H1 (cell line): ENCODE data around the gene CEL. TPM values are rescaled to one million over a fixed set of nuclear protein-coding genes. Genes with fewer than 3 reads are reported as not detected.
A peak's percentile ranks its signal among the peaks of the same experiment; 100 is the strongest.

Source experiments
- CTCF ChIA-PET: fragments of 300-600 bp; sonication (Branson Sonifier 250); formaldehyde crosslinking; loops from one replicate; lab custom pipeline; 2021; ENCODE audit not compliant: partially characterized antibody; lab: Charles Lee
- POLR2A ChIA-PET: fragments of 300-600 bp; sonication (Branson Sonifier 250); formaldehyde crosslinking; loops from one replicate; lab custom pipeline; 2021; ENCODE audit warnings: inconsistent platforms; ENCODE audit not compliant: partially characterized antibody; lab: Charles Lee
- DNase-seq, 2 experiments: peaks; one replicate each; pipeline versions ENCODE4 v3.0.0 to v3.0.0-alpha.2; 2010 to 2022; ENCODE audit warnings: low spot score in 2 of 2, low read depth in 1 of 2, mixed read lengths in 1 of 2
- FAIRE-seq: peaks from 2 replicates; lab custom pipeline; 2011; peaks lifted over from hg19 to GRCh38; lab: Jason Lieb, UNC
- H2AFZ ChIP-seq: 2 replicates; pipeline ENCODE4 v1.8.1; 2012; ENCODE audit warnings: low read length, inconsistent platforms
- H2AK5ac ChIP-seq: 2 replicates; pipeline ENCODE4 v1.6.1; 2013; ENCODE audit warnings: low read depth, low read length
- H2BK120ac ChIP-seq: replicated peaks from 2 replicates; pipeline ENCODE3; 2013; ENCODE audit warnings: low read depth, low read length, inconsistent platforms
- H2BK12ac ChIP-seq: 2 replicates; pipeline ENCODE4 v1.6.1; 2013; ENCODE audit warnings: low read depth, low read length
- H2BK15ac ChIP-seq: 2 replicates; pipeline ENCODE4 v1.6.1; 2013; ENCODE audit warnings: low read length
- H2BK20ac ChIP-seq: 2 replicates; pipeline ENCODE4 v1.6.1; 2013; ENCODE audit warnings: low read length
- H2BK5ac ChIP-seq: 2 replicates; pipeline ENCODE4 v1.6.1; 2013; ENCODE audit warnings: low read depth, low read length
- H3K14ac ChIP-seq: 2 replicates; pipeline ENCODE4 v1.6.1; 2013; ENCODE audit warnings: inconsistent platforms; ENCODE audit not compliant: insufficient read length
- H3K18ac ChIP-seq: 2 replicates; pipeline ENCODE4 v1.6.1; 2013; ENCODE audit warnings: low read length; ENCODE audit errors: extremely low read depth
- H3K23ac ChIP-seq: 2 replicates; pipeline ENCODE4 v1.6.1; 2013; ENCODE audit warnings: inconsistent platforms; ENCODE audit not compliant: insufficient read length
- H3K23me2 ChIP-seq: 2 replicates; pipeline ENCODE4 v1.6.1; 2013; ENCODE audit warnings: low read depth, low read length
- H3K27ac ChIP-seq: 2 replicates; pipeline ENCODE4 v1.6.1; 2011; ENCODE audit warnings: low read depth, low read length, inconsistent platforms
- H3K27me3 ChIP-seq, 4 experiments: replicated peaks in 1 of 4; 1 replicate in 1 of 4; 2 replicates in 3 of 4; pipeline versions ENCODE4 v1.6.1 to v1.8.1; 2011 to 2013; ENCODE audit warnings: low read length in 3 of 4, mild to moderate bottlenecking in 3 of 4, inconsistent platforms in 2 of 4, mixed read lengths in 2 of 4, moderate library complexity in 1 of 4; ENCODE audit not compliant: control insufficient read depth in 3 of 4, insufficient read depth in 3 of 4; ENCODE audit errors: extremely low read depth in 1 of 4
- H3K36me3 ChIP-seq, 4 experiments: 2 replicates each; pipeline versions ENCODE4 v1.6.1 to v1.8.1; 2011 to 2013; ENCODE audit warnings: mild to moderate bottlenecking in 4 of 4, low read length in 3 of 4, moderate library complexity in 2 of 4, control low read depth in 1 of 4, inconsistent platforms in 1 of 4; ENCODE audit not compliant: insufficient read depth in 4 of 4, control insufficient read depth in 2 of 4
- H3K4ac ChIP-seq: replicated peaks from 2 replicates; pipeline ENCODE3; 2013; ENCODE audit warnings: low read length, low read depth, mixed read lengths, inconsistent platforms; ENCODE audit not compliant: insufficient read length
- H3K4me1 ChIP-seq, 4 experiments: replicated peaks in 1 of 4; 1 replicate in 1 of 4; 2 replicates in 3 of 4; pipeline versions ENCODE4 v1.6.1 to v1.8.1; 2011 to 2013; ENCODE audit warnings: low read length in 3 of 4, inconsistent platforms in 2 of 4, mixed read lengths in 1 of 4; ENCODE audit not compliant: insufficient read depth in 4 of 4, control insufficient read depth in 3 of 4
- H3K4me2 ChIP-seq, 2 experiments: 2 replicates each; pipeline versions ENCODE4 v1.6.1 to v1.8.1; 2011 to 2013; ENCODE audit warnings: low read depth in 2 of 2, low read length in 2 of 2, control low read depth in 1 of 2, inconsistent platforms in 1 of 2, mild to moderate bottlenecking in 1 of 2; ENCODE audit not compliant: insufficient read depth in 1 of 2
- H3K4me3 ChIP-seq, 4 experiments: fragments of 200-600, 300-600 bp in 1 of 4; sonication (generic), shearing (Covaris generic), sonication (Bioruptor Twin) in 1 of 4; 2 replicates each; pipeline versions ENCODE4 v1.5.1 to v1.8.1; 2011 to 2016; ENCODE audit warnings: low read length in 4 of 4, low read depth in 3 of 4, control low read depth in 2 of 4, inconsistent platforms in 2 of 4, mild to moderate bottlenecking in 2 of 4, mixed read lengths in 1 of 4, moderate library complexity in 1 of 4; ENCODE audit not compliant: insufficient read depth in 2 of 4; ENCODE audit errors: extremely low read depth in 1 of 4
- H3K56ac ChIP-seq: replicated peaks from 2 replicates; pipeline ENCODE3; 2013; ENCODE audit warnings: low read depth, mild to moderate bottlenecking, mixed read lengths, low read length, inconsistent platforms; ENCODE audit not compliant: insufficient read length
- H3K79me1 ChIP-seq: 2 replicates; pipeline ENCODE4 v1.6.1; 2013; ENCODE audit warnings: low read depth, low read length, control low read depth
- H3K79me2 ChIP-seq, 2 experiments: 2 replicates each; pipeline versions ENCODE4 v1.6.1 to v1.8.1; 2012 to 2013; ENCODE audit warnings: low read length in 2 of 2, mild to moderate bottlenecking in 2 of 2, inconsistent platforms in 1 of 2; ENCODE audit not compliant: insufficient read depth in 2 of 2, control insufficient read depth in 1 of 2
- H3K9ac ChIP-seq, 4 experiments: replicated peaks in 1 of 4; 1 replicate in 1 of 4; 2 replicates in 3 of 4; pipeline versions ENCODE4 v1.6.1 to v1.8.1; 2011 to 2013; ENCODE audit warnings: low read depth in 3 of 4, low read length in 3 of 4, control low read depth in 2 of 4, mild to moderate bottlenecking in 2 of 4, moderate library complexity in 2 of 4, inconsistent platforms in 1 of 4; ENCODE audit errors: extremely low read depth in 1 of 4
- H3K9me3 ChIP-seq, 2 experiments: 2 replicates each; pipeline versions ENCODE4 v1.6.1 to v1.8.1; 2012 to 2013; ENCODE audit warnings: mild to moderate bottlenecking in 2 of 2, moderate library complexity in 2 of 2, control low read depth in 1 of 2, inconsistent platforms in 1 of 2, low read depth in 1 of 2, low read length in 1 of 2, mixed read lengths in 1 of 2; ENCODE audit not compliant: insufficient read depth in 2 of 2
- H4K20me1 ChIP-seq, 2 experiments: replicated peaks in 1 of 2; 2 replicates each; pipeline versions ENCODE3 to v1.8.1; 2011 to 2013; ENCODE audit warnings: inconsistent platforms in 2 of 2, low read length in 2 of 2, mild to moderate bottlenecking in 1 of 2; ENCODE audit not compliant: insufficient read depth in 2 of 2, control insufficient read depth in 1 of 2
- H4K5ac ChIP-seq: 2 replicates; pipeline ENCODE4 v1.6.1; 2013; ENCODE audit warnings: low read length, low read depth, mixed read lengths, inconsistent platforms; ENCODE audit not compliant: insufficient read length
- H4K8ac ChIP-seq: 2 replicates; pipeline ENCODE4 v1.8.0; 2013; ENCODE audit warnings: mild to moderate bottlenecking, moderate library complexity, low read length, inconsistent platforms; ENCODE audit not compliant: insufficient read depth; ENCODE audit errors: extremely low read depth
- H4K91ac ChIP-seq: replicated peaks from 2 replicates; pipeline ENCODE3; 2013; ENCODE audit warnings: low read length, mixed read lengths, inconsistent platforms; ENCODE audit not compliant: insufficient read length
- EP300 ChIP-seq, 2 experiments: IDR thresholded peaks; 1 replicate in 1 of 2; 2 replicates in 1 of 2; pipeline ENCODE4 v1.6.1; 2011 to 2012; ENCODE audit warnings: low read depth in 2 of 2, low read length in 2 of 2, mild to moderate bottlenecking in 2 of 2, borderline replicate concordance in 1 of 2, inconsistent platforms in 1 of 2, moderate library complexity in 1 of 2
- HDAC6 ChIP-seq: IDR thresholded peaks from one replicate; pipeline ENCODE4 v1.7.1; 2012; ENCODE audit warnings: low read depth, mild to moderate bottlenecking, inconsistent platforms, low read length, moderate library complexity
- KDM1A ChIP-seq: fragments of 200-600, 300-600 bp; sonication (generic); IDR thresholded peaks from 2 replicates; pipeline ENCODE4 v1.7.1; 2016; ENCODE audit warnings: mild to moderate bottlenecking, low read length, borderline replicate concordance
- NRF1 ChIP-seq: IDR thresholded peaks from 2 replicates; pipeline ENCODE4 v1.6.1; 2011; ENCODE audit warnings: mild to moderate bottlenecking, low read depth, low read length, improper control_type of control experiment
- POLR2A ChIP-seq, 2 experiments: IDR thresholded peaks; 1 replicate in 1 of 2; 2 replicates in 1 of 2; pipeline ENCODE4 v1.6.1; 2011; ENCODE audit warnings: low read depth in 2 of 2, low read length in 2 of 2, mild to moderate bottlenecking in 2 of 2; ENCODE audit errors: control extremely low read depth in 1 of 2
- SAP30 ChIP-seq: fragments of 300-600 bp; sonication (generic); IDR thresholded peaks from 2 replicates; pipeline ENCODE4 v1.7.1; 2012; ENCODE audit warnings: low read length, moderate library complexity, mild to moderate bottlenecking, inconsistent platforms; ENCODE audit not compliant: insufficient read depth, insufficient replicate concordance
- WGBS, 2 experiments: shearing (Covaris generic) in 1 of 2; methylation state at CpG; one replicate each; pipeline versions ENCODE4 v1.1.6 to v1.1.7; 2013 to 2015; ENCODE audit warnings: low lambda C conversion rate in 2 of 2, mixed read lengths in 2 of 2, inconsistent platforms in 1 of 2, low coverage in 1 of 2, missing lambda C conversion rate in 1 of 2; ENCODE audit not compliant: insufficient replicate concordance in 2 of 2, insufficient coverage in 1 of 2, insufficient read length in 1 of 2; ENCODE audit errors: extremely low coverage in 1 of 2, missing lambda C conversion rate in 1 of 2; 5-methylcytosine and 5-hydroxymethylcytosine counted together
- polyA plus RNA-seq, 7 experiments: library from polyadenylated mRNA; depleted of rRNA in 3 of 7; stranded (reverse) in 5 of 7; unstranded in 2 of 7; fragments of >200 nt in 5 of 7; fragments of 200-250 nt in 2 of 7; gene quantifications; 1 replicate in 5 of 7; 2 replicates in 1 of 7; 4 replicates in 1 of 7; pipeline versions ENCODE4 v1.2.1 to v1.2.3, GENCODE V29; 2011 to 2013; ENCODE audit warnings: missing spikeins in 2 of 7, mixed read lengths in 2 of 7
- total RNA-seq: library from RNA; stranded (reverse); fragmentation: NEBNext Ultra II Directional; extraction: Animal tissue kit (Norgen Biotek cat#: 25700); gene quantifications from 2 replicates; pipeline ENCODE4 v1.2.1, GENCODE V29; 2021

The CEL gene
- total and polyA plus RNA-seq, 2 of the 8 experiments (the other 6 are each of a cell fraction or from before 2014, with no cell fraction given): 1.8 to 3.4 TPM

DNA sequence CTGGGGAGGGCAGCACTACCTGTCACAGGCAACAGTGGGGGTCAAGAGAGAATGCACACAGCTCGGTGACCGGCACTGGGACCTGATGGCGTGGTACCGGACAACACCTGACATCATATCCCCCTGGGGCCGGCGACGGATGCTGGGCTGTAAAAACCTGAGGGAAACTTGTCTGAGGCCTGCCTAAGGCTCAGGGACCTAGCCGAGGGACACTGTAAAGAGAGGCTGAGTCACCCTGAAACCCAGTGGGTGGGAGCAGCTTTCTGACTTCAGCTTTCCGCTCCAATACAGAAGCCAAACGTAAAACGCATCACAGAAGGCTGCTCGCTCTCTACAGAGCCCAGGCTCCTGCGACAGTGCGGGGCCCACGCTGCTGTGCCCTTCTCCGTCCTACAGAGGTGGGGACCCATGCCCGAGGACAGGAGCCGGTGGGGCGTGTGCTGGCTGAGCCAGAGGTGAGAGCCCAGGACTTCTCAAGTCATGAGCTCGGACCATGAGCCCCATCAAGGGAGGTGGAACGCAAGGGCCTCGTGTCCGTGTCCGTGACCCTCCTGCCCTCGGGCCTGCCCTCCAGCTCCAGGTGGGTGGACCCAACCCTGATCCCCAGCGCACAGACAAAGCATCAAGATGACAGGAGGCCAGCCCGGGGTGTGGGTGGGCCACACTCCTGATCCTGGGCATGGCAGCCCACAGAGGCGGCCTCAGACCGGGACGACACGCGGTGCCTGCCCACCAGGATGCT is 54.0 kb downstream of the CEL start:
- H2BK5ac ChIP-seq: no peak overlapping the region
- no peak overlapping the region for H2AFZ ChIP-seq
- H3K4ac ChIP-seq: no peak overlapping the region
- no peak overlapping the region for H3K14ac ChIP-seq
- H3K27ac ChIP-seq: no peak overlapping the region
- H2BK12ac ChIP-seq: no peak overlapping the region
- no peak for DNase-seq
- H4K5ac ChIP-seq: no peak overlapping the region
- no peak overlapping the region for H3K18ac ChIP-seq
- no peaks in the 10 kb centered on the region for H3K36me3 ChIP-seq
- H2BK120ac ChIP-seq: no peak overlapping the region
- peaks cover 0 to 34% (median 23%) of the 10 kb centered on the region in 4 experiments; a peak in 5 of 7 replicates for H3K27me3 ChIP-seq
- WGBS, 2 experiments: 89% methylated on average over 31 of the region's 32 CpGs; no CpG with 5 or more reads in 1 of the 2 experiments
- no peak for FAIRE-seq
- no peak overlapping the region for H3K4me3 ChIP-seq
- H3K79me2 ChIP-seq: no peaks in the 10 kb centered on the region
- no peak overlapping the region for H3K23ac ChIP-seq
- no peak overlapping the region for H3K9ac ChIP-seq
- no peaks in the 10 kb centered on the region for H3K9me3 ChIP-seq
- CTCF ChIA-PET: interaction anchor here (0.9 to 19.3 kb wide), 5 partner anchors 9 to 75 kb away, joined by 3 to 337 read pairs (median 39); no protein-coding TSS in a partner anchor
- no peak overlapping the region for H3K4me2 ChIP-seq
- TF ChIP-seq NRF1: no peak
- no peak for TF ChIP-seq POLR2A (IDR thresholded peaks at IDR 0.05; ENCODE audit: control extremely low read depth in 1 of 2, low read depth in 2 of 2, low read length in 2 of 2)
- no peak for TF ChIP-seq EP300 (IDR thresholded peaks at IDR 0.05; ENCODE audit: borderline replicate concordance in 1 of 2, low read depth in 2 of 2, low read length in 2 of 2)
- TF ChIP-seq KDM1A: no peak
- no peak for TF ChIP-seq SAP30
- TF ChIP-seq HDAC6: no peak
- TF ChIP-seq, all 59 proteins: peak for 0
- Histone ChIP-seq H4K8ac (peak overlapping the region; percentile 28; the same call in 1 of the 2 replicates), H3K4me1 (peaks cover 0 to 11% (median 8%) of the 10 kb centered on the region in 4 experiments; a peak in 6 of 7 replicates), H2BK15ac (no peak overlapping the region), H4K91ac (no peak overlapping the region), H4K20me1 (peaks cover 34 to 49% of the 10 kb centered on the region in 2 experiments), H3K23me2 (peaks cover 5% of the 10 kb centered on the region; the same call in 1 of the 2 replicates), H3K56ac (no peak overlapping the region), H2BK20ac (no peak overlapping the region), H2AK5ac (no peak overlapping the region), H3K79me1 (no peaks in the 10 kb centered on the region)
- POLR2A ChIA-PET: interaction anchor here (1.1 kb wide), 1 partner anchor 28 kb away, joined by 3 read pairs; no protein-coding TSS in a partner anchor
